MG63 (cell line): Measurements from ENCODE around the gene TBL1XR1. TPM values are rescaled to one million over a fixed set of nuclear protein-coding genes. Genes with fewer than 3 reads are reported as not detected.

Source experiments
- DNase-seq: peaks from one replicate; pipeline ENCODE4 v3.0.0-alpha.2; 2020
- H3K27me3 ChIP-seq: fragments of 250-450 bp; sonication (Bioruptor Pico); 2 replicates; pipeline ENCODE4 v1.5.1; 2020; ENCODE audit warnings: mild to moderate bottlenecking, moderate library complexity
- H3K36me3 ChIP-seq: fragments of 250-450 bp; sonication (Bioruptor Pico); 2 replicates; pipeline ENCODE4 v1.5.1; 2020; ENCODE audit warnings: mild to moderate bottlenecking, moderate library complexity
- H3K4me3 ChIP-seq: fragments of 250-450 bp; sonication (Bioruptor Pico); 2 replicates; pipeline ENCODE4 v1.5.1; 2020; ENCODE audit warnings: mild to moderate bottlenecking, moderate library complexity
- H3K9me3 ChIP-seq: fragments of 250-450 bp; sonication (Bioruptor Pico); 2 replicates; pipeline ENCODE4 v1.5.1; 2020; ENCODE audit warnings: mild to moderate bottlenecking, moderate library complexity
- total RNA-seq: library from RNA; depleted of rRNA; stranded (reverse); fragments of >200 nt; shearing (Covaris generic); gene quantifications from 2 replicates; pipeline ENCODE4 v1.2.3, GENCODE V29; 2014; ENCODE audit warnings: low replicate concordance

Gene TBL1XR1
- total RNA-seq, 1 experiment from 2014 or later = 99.0 TPM

DNA sequence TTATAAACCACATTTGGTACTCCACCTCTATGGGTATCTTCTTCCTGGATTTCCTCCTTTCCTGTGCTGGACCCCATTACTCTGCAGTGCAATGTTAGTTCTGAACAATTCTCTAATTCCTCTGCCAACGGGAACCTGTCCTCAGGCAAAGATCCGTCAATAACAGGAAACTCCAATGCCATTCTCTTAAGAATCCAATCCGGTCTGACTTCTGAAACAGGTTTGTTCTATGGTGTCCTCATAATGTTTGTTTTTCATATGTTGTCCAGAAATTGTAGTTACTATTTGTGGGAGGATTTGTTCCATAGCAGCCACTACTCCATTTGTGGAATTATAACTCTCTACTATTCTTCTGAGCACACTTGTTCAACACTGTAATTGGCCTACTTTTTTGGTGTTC, 112.7 kb downstream of the TBL1XR1 start:
- H3K27me3 ChIP-seq = no peaks in the 10 kb centered on the region

DNA sequence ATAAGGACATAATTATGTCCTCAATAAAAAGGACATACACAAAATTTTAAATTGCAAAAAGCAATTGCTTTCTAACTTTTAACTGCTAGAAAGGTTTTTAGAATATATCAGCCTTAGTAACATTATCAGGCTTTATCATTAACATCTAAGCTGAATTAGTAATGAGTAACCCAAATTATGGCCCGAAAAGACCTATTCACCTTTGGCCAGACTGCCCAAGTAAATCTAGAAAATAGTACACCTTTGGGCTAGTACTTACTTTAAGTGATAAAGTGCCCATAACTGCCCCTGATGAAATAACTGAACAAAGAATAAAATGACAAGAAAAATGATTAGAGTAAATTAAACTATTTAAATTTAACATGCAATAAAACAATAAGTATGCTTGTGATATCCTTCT, 117.2 kb downstream of the TBL1XR1 start:
- H3K9me3 ChIP-seq = no peaks in the 10 kb centered on the region; the same call in 1 of the 2 replicates
- no peak for DNase-seq
- no peaks in the 10 kb centered on the region for H3K27me3 ChIP-seq
- H3K4me3 ChIP-seq = no peak overlapping the region
- H3K36me3 ChIP-seq = peaks cover 24% of the 10 kb centered on the region

More for the DNA sequence above, 112.7 kb downstream of the TBL1XR1 start:
- Histone ChIP-seq H3K9me3 (no peaks in the 10 kb centered on the region; the same call in 1 of the 2 replicates), H3K4me3 (no peak overlapping the region), H3K36me3 (peaks cover 17% of the 10 kb centered on the region)
- no peak for DNase-seq

DNA sequence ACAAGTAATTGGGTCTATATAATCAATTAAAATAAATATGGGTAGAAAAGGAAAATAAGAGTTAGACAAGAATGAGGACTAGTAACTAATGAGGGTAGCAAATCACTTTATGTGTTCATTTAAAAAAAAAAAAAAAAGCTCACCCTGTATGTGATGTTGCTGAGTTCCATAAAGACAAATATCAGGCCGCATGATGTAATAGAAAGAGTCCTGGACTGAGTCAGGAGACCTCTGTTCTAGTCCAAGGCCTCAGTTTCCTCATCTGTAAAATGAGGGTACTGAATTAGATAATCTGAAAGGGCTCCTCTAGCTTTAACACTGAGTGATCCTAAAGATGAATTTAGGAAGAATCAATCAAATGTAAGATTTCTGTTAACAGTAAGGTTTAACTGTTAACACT, 117.6 kb downstream of the TBL1XR1 start:
- DNase-seq = no peak
- H3K4me3 ChIP-seq = no peak overlapping the region
- H3K9me3 ChIP-seq = no peaks in the 10 kb centered on the region
- peaks cover 21% of the 10 kb centered on the region for H3K36me3 ChIP-seq
- H3K27me3 ChIP-seq = no peaks in the 10 kb centered on the region

DNA sequence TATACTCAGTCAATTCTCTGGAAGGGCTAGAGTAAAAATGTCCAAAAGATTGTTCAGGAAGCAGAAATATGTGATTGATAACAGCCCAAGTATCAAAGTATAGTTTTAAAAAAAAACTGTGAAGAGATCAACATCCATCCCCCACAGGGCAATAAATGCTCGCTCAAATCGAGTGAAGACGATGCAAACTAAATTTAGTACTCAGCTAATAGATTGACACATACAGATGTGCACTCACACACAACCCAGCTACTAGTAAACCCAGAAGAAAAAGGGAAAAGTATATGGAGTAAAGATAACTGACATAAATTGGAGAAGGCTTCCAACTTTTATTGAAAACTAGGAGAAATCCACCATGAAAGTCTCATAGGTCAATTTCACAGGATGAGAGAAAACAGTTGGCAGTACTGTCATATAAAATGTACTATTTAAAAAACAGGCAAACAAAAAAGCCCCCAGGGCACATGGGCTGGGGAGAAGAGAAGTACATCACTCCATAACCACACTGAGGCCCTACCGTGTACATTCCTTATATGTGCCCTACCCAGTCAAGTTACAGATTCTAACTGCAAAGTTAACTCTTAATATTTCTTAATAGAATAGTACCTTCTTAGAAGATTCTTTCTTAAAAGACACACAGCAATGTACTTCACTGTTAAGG, 125.7 kb downstream of the TBL1XR1 start:
- Histone ChIP-seq H3K36me3 (peaks cover 19% of the 10 kb centered on the region), H3K27me3 (no peaks in the 10 kb centered on the region), H3K4me3 (no peak overlapping the region), H3K9me3 (no peaks in the 10 kb centered on the region)
- DNase-seq = no peak

DNA sequence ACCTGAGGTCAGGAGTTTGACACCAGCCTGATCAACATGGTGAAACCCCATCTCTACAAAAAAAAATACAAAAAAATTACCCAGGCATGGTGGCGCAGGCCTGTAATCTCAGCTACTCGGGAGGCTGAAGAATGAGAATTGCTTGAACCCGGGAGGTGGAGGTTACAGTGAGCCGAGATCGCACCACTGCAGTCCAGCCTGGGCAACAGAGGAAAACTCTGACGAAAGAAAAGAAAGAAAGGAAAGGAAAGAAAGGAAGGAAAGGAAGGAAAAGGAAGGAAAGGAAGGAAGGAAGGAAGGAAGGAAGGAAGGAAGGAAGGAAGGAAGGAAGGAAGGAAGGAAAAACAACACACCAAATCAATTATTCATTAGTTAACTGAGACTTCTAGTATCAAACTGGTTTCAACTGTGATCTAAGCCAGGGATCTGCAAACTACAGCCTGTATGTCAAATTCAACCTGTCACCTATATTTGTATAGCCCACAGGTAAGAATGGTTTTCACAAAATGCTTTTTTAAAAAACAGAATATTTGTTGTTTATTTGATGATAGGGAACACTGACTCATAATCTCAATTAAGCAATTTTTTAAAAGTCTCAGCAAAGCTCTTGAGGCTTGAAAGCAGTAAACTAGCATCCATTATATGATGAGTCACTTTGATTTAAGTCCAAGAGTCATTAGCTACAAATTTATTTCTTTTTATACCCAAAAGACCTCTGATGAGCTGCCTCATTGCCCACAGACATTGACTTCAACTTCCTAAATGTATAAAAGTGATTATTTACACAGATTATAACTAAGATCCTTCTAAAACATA, 127.6 kb downstream of the TBL1XR1 start:
- Histone ChIP-seq H3K27me3 (no peaks in the 10 kb centered on the region), H3K36me3 (peaks cover 6% of the 10 kb centered on the region; the same call in 1 of the 2 replicates), H3K4me3 (no peak overlapping the region), H3K9me3 (no peaks in the 10 kb centered on the region)
- DNase-seq = no peak

DNA sequence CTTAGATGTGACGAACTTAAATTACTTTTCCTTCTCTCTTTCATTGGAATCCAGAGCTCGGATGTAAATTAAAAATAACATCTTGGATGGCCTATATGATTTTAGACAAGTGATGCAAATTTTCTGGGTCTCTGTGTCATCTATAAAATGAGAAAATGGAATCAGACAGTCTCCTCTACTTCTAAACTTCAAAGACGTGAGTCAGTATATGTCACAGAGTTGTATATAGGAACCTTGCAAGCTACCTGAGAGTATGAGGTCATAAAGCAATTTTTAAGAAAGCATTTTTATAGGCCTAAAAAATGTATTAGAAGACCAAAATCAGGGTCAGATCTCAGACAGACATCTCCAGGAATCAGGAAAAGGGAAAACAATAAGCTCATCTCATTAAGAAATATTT, 128.3 kb downstream of the TBL1XR1 start:
- no peak overlapping the region for H3K4me3 ChIP-seq
- H3K36me3 ChIP-seq = peaks cover 8% of the 10 kb centered on the region; the same call in 1 of the 2 replicates
- no peak for DNase-seq
- no peaks in the 10 kb centered on the region for H3K9me3 ChIP-seq
- no peaks in the 10 kb centered on the region for H3K27me3 ChIP-seq

DNA sequence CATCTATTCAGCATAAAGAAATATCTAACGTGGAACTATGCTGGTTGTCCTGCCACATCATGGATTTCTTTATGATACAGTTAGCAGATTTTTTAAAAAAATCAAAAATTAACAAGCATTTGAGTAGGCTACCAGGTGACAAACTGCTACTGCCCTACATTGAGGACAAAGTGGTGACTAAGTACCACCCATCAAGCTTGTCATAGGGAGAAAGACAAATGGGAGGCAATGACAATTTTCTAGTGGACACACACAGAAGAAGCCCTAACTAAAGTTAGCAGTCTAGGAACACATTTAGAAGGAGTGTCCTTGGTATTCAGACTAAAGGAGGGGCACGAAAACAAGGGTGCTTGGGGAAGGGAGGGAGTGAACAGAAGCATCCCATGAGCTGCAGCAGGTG, 131.2 kb downstream of the TBL1XR1 start:
- no peak for DNase-seq

DNA sequence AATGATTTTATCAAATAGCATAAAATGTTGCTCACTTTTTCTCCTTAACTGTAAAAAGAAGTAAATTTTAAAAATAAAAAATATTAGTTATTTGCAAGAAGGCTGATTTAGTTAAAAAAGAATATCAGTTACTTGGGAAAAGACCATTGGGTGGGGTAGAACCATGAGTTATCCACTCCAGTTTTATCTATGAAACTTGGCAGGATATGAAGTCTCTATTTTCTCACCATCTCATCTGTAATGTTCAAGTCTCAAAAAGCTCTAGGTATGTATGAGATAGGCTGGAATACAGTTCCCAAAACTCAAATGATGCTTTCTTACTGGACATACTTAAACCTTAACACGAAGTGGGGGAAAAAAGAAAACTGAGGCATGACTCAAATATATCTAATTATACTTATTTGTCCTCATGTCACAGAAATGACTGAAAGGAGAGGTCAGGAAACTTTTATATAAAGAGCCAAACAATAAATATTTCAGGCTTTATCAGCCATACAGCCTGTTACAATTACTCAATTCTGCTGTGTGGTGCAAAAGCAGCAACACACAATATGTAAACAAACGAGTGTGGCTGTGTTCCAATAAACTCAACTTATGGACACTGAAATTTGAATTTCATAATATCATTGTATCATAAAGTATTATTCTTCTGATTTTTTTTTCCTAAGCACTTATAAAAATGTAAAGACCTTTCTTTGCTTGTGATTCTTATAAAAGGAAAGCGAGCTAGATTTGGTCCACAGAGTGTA, 131.8 kb downstream of the TBL1XR1 start:
- Histone ChIP-seq H3K36me3 (peaks cover 13% of the 10 kb centered on the region; the same call in 1 of the 2 replicates), H3K27me3 (no peaks in the 10 kb centered on the region), H3K9me3 (no peaks in the 10 kb centered on the region), H3K4me3 (no peak overlapping the region)
- DNase-seq = no peak

More for the DNA sequence above, 131.2 kb downstream of the TBL1XR1 start:
- Histone ChIP-seq H3K9me3 (no peaks in the 10 kb centered on the region), H3K27me3 (no peaks in the 10 kb centered on the region), H3K36me3 (peaks cover 9% of the 10 kb centered on the region; the same call in 1 of the 2 replicates), H3K4me3 (no peak overlapping the region)

DNA sequence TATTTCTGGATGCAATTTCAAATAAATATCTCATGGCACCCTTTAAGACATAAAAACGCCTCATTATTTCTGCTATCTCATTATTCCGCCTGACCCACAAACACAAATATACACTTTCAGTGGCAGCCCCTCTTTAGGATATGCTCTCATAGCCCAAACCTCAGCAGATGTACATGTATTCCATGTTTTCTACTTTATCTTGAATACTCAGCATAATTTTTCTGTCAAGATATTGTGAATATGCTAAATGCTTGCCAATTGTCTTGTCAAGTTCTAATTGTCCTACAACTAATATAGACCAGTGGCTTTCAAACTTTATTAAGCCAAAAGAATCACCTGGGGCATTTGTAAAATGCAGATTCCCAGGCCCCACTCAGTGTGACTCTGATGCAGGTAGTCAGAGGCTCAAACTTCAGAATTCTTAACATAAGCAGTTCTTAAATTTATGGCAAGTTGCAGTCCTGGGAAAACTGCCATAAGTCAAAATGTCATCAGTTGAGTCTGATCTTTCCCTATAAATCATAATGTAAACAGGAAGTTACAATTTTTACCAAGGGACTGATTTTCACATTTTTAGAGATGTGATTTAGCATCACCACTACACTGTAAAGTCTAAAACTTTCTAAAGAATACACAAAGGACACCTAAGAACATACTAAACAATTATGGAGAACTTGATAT, 135.1 kb downstream of the TBL1XR1 start:
- H3K4me3 ChIP-seq = no peak overlapping the region
- DNase-seq = no peak
- no peaks in the 10 kb centered on the region for H3K9me3 ChIP-seq
- H3K27me3 ChIP-seq = no peaks in the 10 kb centered on the region
- peaks cover 24% of the 10 kb centered on the region for H3K36me3 ChIP-seq

DNA sequence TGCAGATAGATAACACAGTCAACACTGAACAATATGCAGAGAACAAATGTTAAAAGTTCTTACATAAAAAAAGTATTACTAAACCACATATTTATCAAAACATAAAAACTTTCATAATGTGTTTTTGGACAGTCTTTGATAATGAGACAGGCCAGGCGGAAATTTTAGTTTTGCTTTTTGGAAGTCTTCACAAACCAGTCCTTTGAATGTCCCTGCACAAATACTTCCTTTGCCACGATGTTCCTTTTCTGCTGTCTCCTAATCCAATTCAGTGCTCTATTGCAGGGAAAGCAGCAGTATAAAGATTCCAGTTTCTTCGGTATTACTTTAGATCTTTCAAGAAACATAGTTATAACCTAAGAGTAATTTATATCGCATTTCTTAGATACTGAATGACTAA, 135.9 kb downstream of the TBL1XR1 start:
- no peak for DNase-seq
- H3K4me3 ChIP-seq = no peak overlapping the region
- peaks cover 24% of the 10 kb centered on the region for H3K36me3 ChIP-seq
- no peaks in the 10 kb centered on the region for H3K27me3 ChIP-seq
- no peaks in the 10 kb centered on the region for H3K9me3 ChIP-seq

DNA sequence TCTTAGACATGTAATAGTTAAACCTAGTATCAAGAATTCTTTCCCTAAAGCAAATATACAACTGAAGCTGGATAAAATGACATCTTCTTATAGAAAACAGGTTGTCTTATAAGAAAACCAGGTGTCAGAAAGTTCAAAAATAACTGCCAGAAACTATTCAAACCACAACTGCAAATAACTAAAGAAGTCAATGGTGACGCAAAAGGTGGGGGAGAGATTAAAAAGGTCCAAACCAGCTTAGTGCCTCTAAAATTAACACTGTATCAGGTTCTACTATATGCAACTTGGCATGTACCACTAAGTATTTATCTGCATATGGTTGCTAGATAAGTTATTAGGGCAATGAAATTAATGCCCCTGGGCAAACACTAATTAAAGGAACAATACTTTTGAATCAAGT, 136.8 kb downstream of the TBL1XR1 start:
- DNase-seq = no peak
- Histone ChIP-seq H3K9me3 (no peaks in the 10 kb centered on the region), H3K4me3 (no peak overlapping the region), H3K36me3 (peaks cover 24% of the 10 kb centered on the region), H3K27me3 (no peaks in the 10 kb centered on the region)

DNA sequence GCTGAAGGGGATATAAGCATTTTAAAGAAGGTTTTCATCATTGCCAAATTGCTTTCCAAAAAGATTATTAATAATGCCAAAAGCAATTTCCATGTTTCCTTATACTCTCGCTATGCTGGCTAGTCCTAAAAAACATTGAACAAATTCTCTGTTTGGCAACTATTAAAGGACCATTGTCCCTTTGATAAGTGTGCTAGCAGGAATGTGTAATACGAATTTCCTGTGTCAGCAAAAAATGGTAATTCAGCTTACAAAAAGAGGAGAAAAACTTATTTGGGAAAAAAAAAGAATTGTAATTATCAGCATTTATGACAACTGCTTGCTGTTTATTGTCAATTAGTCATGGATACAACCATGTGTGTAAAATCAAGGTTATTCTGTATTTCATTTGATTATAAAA, 138.6 kb downstream of the TBL1XR1 start:
- Histone ChIP-seq H3K27me3 (no peaks in the 10 kb centered on the region), H3K9me3 (no peaks in the 10 kb centered on the region), H3K4me3 (no peak overlapping the region), H3K36me3 (peaks cover 23% of the 10 kb centered on the region)
- no peak for DNase-seq

DNA sequence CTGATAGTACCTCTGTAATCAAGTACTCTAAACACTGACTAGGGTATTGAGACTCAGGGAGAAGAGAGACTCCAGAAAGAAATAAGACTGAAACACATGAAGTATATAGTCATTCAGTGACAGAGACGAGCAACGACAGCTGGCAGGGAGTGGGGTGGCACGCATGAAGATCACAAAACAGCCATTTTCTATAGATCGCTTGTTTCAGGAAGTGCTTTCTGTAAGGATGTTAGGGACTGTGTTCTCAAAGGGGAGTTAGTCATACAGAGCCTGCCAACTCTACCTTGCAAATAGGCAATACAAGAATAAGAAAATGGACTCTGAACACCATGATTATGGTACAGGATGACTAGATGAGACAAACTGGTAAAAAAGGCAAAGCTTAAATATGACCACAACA, 139.5 kb downstream of the TBL1XR1 start:
- no peak for DNase-seq
- Histone ChIP-seq H3K9me3 (no peaks in the 10 kb centered on the region), H3K36me3 (peaks cover 30% of the 10 kb centered on the region)

DNA sequence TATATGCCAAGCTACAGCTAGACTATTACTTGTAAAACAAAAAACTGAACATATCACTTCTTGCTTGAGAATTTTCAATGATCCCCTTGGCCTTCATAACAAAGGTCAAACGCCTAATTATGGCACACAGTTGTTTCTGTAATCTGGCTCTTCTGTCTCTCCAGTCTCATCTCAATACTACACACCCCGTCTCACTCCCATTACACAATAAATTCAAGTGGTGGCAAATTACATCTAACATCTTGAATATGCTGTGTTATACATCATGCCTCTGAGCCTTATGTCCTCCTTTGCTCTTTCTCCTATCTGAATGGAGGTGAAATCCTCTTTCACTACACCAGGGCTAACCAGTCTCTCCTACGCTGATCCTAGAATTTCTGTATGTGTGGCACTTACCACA, 140.4 kb downstream of the TBL1XR1 start:
- no peak for DNase-seq
- Histone ChIP-seq H3K27me3 (no peaks in the 10 kb centered on the region), H3K9me3 (no peaks in the 10 kb centered on the region), H3K36me3 (peaks cover 32% of the 10 kb centered on the region), H3K4me3 (no peak overlapping the region)

More for the DNA sequence above, 139.5 kb downstream of the TBL1XR1 start:
- Histone ChIP-seq H3K4me3 (no peak overlapping the region), H3K27me3 (no peaks in the 10 kb centered on the region)

DNA sequence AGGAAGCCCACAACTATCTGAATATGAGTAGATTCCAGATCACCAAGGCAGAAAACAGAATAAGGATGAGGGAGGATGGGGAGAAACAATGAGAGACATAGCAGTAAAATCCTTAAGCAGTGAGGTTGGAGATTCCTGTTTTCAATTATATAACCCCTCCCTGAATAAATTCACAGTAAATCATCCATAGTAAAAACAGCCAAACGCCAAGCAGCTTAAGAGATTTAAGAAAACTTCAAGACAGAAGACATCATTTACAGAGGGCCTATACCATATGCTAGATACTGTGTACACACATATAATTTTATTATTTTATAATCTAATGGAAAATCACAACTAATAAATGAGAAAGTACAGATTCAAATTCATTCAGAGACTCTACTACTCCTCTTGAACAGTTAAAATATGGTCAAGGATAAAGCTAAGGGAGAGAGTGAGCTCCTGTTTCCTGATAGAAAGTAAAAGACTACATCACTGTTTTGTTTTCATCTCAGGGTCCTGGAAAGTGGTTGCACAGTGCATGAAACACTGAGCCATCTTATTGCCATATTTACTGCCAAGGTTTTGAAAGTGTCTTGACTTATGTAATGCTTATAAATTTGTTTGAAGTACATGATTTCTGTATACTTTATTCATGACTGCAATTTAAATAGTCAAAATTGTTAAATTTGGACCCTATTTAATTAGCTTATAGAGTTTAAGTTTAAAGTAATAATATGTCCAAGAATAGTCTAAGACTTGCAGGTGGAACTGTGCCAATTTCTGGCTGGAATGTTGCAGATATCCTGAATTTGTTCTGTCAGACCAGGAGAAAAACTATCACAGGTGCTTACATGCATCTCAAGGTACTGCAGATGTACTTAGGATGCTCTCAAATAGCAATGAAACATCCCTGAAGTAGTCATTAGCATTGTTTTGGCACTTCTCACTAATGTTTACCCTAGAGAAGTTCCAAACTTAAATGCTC, 141.4 kb downstream of the TBL1XR1 start:
- H3K4me3 ChIP-seq = no peak overlapping the region
- H3K27me3 ChIP-seq = no peaks in the 10 kb centered on the region
- DNase-seq = no peak
- H3K36me3 ChIP-seq = peaks cover 37% of the 10 kb centered on the region
- no peaks in the 10 kb centered on the region for H3K9me3 ChIP-seq

DNA sequence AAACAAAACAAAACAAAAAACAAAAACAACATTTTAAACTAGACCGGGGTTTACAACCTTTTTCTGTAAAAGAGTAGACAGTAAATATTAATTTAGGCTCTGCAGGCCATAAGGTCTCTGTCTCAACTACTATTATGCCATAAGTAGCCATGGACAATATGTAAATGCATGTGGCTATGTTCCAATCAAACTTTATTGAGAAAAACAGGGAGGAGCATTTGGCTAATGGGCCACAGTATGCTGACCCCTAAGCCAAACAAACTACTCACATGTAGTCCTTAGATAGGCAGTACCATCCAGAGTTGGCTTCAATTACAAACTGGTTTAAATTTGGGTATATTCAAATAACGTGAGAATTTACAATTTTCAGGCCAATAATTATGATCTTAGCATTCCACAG, 144.2 kb downstream of the TBL1XR1 start:
- no peak for DNase-seq

More for the DNA sequence above, 144.2 kb downstream of the TBL1XR1 start:
- no peaks in the 10 kb centered on the region for H3K9me3 ChIP-seq
- no peak overlapping the region for H3K4me3 ChIP-seq
- H3K27me3 ChIP-seq = no peaks in the 10 kb centered on the region
- peaks cover 46% of the 10 kb centered on the region for H3K36me3 ChIP-seq
